Measurements from ENCODE around the gene TUB. TPM values are rescaled to one million over a fixed set of nuclear protein-coding genes. Genes with fewer than 3 reads are reported as not detected.

Gene TUB
- polyA plus RNA-seq, 1 of the 3 experiments (the other 2 are of a cell fraction), result 11.3 TPM

DNA sequence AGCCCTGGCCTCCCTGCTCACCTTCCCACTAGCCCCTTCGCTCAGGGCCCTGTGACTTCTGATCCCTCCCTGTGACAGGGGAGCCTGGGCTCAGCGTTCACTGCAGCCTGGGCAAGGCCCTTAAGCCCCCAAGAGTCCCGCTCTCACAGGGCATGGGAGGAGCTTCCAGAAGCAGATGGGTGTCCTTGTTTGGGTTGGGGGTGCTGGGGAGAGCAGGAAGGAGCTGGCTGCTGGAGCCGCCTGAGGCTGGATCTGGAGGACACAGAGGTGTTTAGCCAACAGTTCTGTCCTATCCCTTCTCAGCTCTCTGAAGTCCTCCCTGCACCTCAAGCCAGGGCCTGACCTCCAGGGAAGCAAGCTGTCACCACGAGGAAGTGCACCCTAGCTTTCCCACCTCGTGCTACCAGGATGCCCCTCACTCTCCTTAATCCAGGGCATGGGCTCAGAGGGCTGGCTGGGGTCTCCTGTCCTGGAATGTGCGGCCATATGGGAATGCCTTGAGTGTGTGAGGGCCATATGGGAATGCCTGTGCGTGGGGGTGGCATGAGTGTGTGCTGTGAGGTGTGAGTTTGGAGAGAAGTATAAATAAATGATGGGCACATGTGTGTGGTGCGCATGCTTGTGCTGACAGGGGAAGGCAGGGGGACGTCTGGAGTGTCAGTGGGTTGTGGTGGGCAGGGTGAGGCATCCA lies 25.0 kb upstream of the TUB start:
- H3F3A ChIP-seq (replicated peaks; ENCODE audit: insufficient read depth), result no peaks in the 10 kb centered on the region
- H3K4me1 ChIP-seq (ENCODE audit: control insufficient read depth in 1 of 2, insufficient read depth in 2 of 2, low read depth in 1 of 2, low read length in 1 of 2), result peaks cover 0 to 45% of the 10 kb centered on the region in 2 experiments; a peak in 1 of 4 replicates
- no peak for TF ChIP-seq RXRA (IDR thresholded peaks at IDR 0.05; ENCODE audit: borderline replicate concordance, low read depth)
- no peak for TF ChIP-seq EP300 (IDR thresholded peaks at IDR 0.05; ENCODE audit: borderline replicate concordance in 1 of 2, low read depth in 1 of 2, low read length in 1 of 2)
- TF ChIP-seq, protein P1, sequence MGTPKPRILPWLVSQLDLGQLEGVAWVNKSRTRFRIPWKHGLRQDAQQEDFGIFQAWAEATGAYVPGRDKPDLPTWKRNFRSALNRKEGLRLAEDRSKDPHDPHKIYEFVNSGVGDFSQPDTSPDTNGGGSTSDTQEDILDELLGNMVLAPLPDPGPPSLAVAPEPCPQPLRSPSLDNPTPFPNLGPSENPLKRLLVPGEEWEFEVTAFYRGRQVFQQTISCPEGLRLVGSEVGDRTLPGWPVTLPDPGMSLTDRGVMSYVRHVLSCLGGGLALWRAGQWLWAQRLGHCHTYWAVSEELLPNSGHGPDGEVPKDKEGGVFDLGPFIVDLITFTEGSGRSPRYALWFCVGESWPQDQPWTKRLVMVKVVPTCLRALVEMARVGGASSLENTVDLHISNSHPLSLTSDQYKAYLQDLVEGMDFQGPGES (IDR thresholded peaks at IDR 0.05; ENCODE audit: low read depth, low read length), result no peak
- TF ChIP-seq CHD2 (IDR thresholded peaks at IDR 0.05; ENCODE audit: low read length, partially characterized antibody), result no peak
- no peak for TF ChIP-seq PBX3 (IDR thresholded peaks at IDR 0.05)
- TF ChIP-seq MXI1 (IDR thresholded peaks at IDR 0.05; ENCODE audit: low read depth, low read length), result no peak
- no peak for TF ChIP-seq REST (IDR thresholded peaks at IDR 0.05; ENCODE audit: low read depth, low read length)
- TF ChIP-seq, protein P2, sequence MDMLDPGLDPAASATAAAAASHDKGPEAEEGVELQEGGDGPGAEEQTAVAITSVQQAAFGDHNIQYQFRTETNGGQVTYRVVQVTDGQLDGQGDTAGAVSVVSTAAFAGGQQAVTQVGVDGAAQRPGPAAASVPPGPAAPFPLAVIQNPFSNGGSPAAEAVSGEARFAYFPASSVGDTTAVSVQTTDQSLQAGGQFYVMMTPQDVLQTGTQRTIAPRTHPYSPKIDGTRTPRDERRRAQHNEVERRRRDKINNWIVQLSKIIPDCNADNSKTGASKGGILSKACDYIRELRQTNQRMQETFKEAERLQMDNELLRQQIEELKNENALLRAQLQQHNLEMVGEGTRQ (IDR thresholded peaks at IDR 0.05; ENCODE audit: borderline replicate concordance, low read depth, low read length), result no peak
- TF ChIP-seq RFX5 (IDR thresholded peaks at IDR 0.05; ENCODE audit: low read length), result no peak
- TF ChIP-seq, protein P3, sequence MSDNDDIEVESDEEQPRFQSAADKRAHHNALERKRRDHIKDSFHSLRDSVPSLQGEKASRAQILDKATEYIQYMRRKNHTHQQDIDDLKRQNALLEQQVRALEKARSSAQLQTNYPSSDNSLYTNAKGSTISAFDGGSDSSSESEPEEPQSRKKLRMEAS (IDR thresholded peaks at IDR 0.05; ENCODE audit: low read depth), result no peak
- no peak for TF ChIP-seq NFIC (IDR thresholded peaks at IDR 0.05; ENCODE audit: borderline replicate concordance)
- no peak for TF ChIP-seq JUND (IDR thresholded peaks at IDR 0.05)
- TF ChIP-seq YY1 (IDR thresholded peaks at IDR 0.05; ENCODE audit: low read depth), result no peak
- TF ChIP-seq EZH2phosphoT487 (IDR thresholded peaks at IDR 0.05; ENCODE audit: borderline replicate concordance, low read depth), result no peak
- no peak for TF ChIP-seq TEAD4 (IDR thresholded peaks at IDR 0.05; ENCODE audit: borderline replicate concordance, insufficient read depth)
- no peak for TF ChIP-seq FOXJ3 (CRISPR knock-in tag; IDR thresholded peaks at IDR 0.05)
- TF ChIP-seq NRF1 (IDR thresholded peaks at IDR 0.05; ENCODE audit: low read depth, low read length), result no peak
- TF ChIP-seq SMC3 (IDR thresholded peaks at IDR 0.05; ENCODE audit: low read depth, low read length), result no peak
- no peak for TF ChIP-seq USF1 (IDR thresholded peaks at IDR 0.05; ENCODE audit: borderline replicate concordance, low read depth)
- TF ChIP-seq, protein P4, sequence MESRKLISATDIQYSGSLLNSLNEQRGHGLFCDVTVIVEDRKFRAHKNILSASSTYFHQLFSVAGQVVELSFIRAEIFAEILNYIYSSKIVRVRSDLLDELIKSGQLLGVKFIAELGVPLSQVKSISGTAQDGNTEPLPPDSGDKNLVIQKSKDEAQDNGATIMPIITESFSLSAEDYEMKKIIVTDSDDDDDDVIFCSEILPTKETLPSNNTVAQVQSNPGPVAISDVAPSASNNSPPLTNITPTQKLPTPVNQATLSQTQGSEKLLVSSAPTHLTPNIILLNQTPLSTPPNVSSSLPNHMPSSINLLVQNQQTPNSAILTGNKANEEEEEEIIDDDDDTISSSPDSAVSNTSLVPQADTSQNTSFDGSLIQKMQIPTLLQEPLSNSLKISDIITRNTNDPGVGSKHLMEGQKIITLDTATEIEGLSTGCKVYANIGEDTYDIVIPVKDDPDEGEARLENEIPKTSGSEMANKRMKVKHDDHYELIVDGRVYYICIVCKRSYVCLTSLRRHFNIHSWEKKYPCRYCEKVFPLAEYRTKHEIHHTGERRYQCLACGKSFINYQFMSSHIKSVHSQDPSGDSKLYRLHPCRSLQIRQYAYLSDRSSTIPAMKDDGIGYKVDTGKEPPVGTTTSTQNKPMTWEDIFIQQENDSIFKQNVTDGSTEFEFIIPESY (IDR thresholded peaks at IDR 0.05; ENCODE audit: borderline replicate concordance, low read depth), result no peak
- DNase-seq, result no peak
- H2AFZ ChIP-seq (ENCODE audit: low read depth), result no peak overlapping the region
- H3K9me2 ChIP-seq, result no peaks in the 10 kb centered on the region
- H3K79me2 ChIP-seq (ENCODE audit: insufficient read depth), result no peaks in the 10 kb centered on the region
- peak overlapping the region in 1 of 2 experiments; percentile 3; a peak in 1 of 4 replicates for H3K27ac ChIP-seq (ENCODE audit: low read depth in 2 of 2, low read length in 1 of 2)
- no peak overlapping the region for H3K9ac ChIP-seq
- H4K20me1 ChIP-seq (ENCODE audit: insufficient read depth), result no peaks in the 10 kb centered on the region
- H3K27me3 ChIP-seq (ENCODE audit: insufficient read depth), result no peaks in the 10 kb centered on the region
- POLR2A ChIA-PET, result interaction anchor here (2.2 kb wide), 1 partner anchor 10 kb away, joined by 12 read pairs; no protein-coding TSS in a partner anchor
- 91% methylated on average over 5 of the region's 10 CpGs for WGBS (ENCODE audit: low lambda C conversion rate)
- no peaks in the 10 kb centered on the region for H3K36me3 ChIP-seq (replicated peaks in 1 of 2; ENCODE audit: control insufficient read depth in 1 of 2, insufficient read depth in 2 of 2, low read length in 1 of 2)
- no peaks in the 10 kb centered on the region for H3K9me3 ChIP-seq
- CTCF ChIA-PET, result interaction anchor here (0.9 to 4.1 kb wide), 9 partner anchors 9 to 135 kb away, joined by 3 to 30 read pairs (median 4); no protein-coding TSS in a partner anchor
- no peak overlapping the region for H3K4me3 ChIP-seq (ENCODE audit: low read depth in 2 of 2, low read length in 1 of 2)
- no peak overlapping the region for H3K4me2 ChIP-seq

All from SK-N-SH (cell line).